ENCODE data around the gene KLF6. TPM values are rescaled to one million over a fixed set of nuclear protein-coding genes. Genes with fewer than 3 reads are reported as not detected.
"Not testable (repeated sequence)": the region's sequence is repeated elsewhere in the genome, so short reads cannot be mapped to it uniquely, and the experiment has no call there.

KLF6 gene
- total RNA-seq, 1 donor from 2014 or later: 142 TPM

DNA sequence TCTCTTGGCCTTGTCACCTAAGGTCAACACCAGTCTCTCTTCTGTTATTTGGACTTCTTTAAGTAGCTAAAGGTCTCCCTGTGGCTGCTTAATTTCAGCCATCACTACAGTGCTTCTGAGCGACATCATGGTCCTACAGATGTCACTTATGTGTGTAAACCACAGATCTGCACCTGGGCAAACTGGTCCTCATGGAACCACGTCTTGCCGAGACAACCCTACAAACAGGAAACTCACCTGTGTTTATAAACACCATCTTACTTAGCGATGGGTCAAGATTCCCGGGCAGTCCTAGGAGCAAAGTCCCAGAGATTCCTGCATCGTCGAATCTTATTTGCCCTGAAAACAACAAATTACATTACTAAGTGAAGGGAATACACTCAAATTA lies 27.8 kb downstream of the KLF6 start:
- DNase-seq (ENCODE audit: low read depth, low spot score): no peak

DNA sequence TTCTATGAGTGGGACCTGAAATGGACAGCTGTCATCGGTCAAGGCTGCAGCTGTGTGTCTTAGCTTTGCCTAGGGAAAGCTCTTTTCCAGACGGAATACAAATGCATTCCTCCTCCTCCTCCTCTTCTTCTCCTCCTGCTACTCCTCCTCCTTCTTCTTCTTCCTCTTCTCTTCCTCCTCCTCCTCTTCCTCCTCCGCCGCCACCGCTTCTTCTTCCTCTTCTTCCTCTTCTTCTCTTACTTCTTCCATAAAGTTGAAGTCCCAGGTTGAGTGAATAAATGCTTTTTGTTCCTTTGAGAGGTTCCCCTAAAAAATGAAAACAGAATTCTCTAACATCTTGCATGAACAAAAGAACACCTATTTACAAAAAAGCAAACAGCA lies 28.7 kb downstream of the KLF6 start:
- no peak for DNase-seq (ENCODE audit: low read depth, low spot score)

DNA sequence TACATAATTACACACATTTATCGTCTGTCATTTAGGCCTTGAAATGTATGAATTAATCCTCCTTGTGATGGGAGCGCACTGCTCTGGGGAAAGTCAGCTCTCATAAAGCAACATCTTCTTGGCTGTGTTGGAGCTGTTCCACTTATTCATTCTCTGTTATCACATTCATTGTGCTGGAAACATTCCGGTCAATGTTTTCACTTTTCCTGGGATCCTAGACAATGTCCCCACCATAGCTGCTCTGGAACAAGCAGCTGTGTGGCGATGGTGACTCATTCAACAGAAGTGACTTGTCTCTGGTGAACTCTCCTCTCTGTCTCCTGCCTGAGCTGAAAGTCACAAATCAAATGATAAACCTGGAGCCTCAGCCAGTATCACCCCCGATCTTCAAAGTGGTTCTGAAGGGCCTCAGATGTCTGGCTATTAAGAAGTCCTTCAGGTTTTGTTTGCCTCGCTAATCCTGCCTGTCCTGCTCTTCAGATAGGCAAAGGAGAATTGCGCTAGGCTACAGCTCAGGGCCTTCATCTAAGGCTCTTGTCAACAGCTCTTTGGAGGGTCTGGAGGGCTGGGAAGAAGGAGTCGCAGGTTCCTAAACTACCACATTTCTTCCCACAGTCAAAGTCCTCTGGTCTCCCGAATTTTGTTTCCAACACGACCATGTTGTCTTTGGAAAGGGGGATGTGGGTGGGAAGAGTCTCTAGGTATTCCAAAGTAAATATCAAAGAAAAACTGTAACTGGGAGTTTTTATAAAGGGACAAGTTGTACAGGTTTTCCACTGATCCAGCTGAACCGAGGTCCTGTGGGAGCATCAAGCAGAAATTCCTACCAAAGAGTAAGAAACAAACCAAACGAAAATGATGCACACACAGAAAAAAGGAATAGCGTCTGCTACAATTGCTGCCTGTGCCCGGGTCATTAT lies 29.3 kb downstream of the KLF6 start:
- DNase-seq (ENCODE audit: low read depth, low spot score): no peak

DNA sequence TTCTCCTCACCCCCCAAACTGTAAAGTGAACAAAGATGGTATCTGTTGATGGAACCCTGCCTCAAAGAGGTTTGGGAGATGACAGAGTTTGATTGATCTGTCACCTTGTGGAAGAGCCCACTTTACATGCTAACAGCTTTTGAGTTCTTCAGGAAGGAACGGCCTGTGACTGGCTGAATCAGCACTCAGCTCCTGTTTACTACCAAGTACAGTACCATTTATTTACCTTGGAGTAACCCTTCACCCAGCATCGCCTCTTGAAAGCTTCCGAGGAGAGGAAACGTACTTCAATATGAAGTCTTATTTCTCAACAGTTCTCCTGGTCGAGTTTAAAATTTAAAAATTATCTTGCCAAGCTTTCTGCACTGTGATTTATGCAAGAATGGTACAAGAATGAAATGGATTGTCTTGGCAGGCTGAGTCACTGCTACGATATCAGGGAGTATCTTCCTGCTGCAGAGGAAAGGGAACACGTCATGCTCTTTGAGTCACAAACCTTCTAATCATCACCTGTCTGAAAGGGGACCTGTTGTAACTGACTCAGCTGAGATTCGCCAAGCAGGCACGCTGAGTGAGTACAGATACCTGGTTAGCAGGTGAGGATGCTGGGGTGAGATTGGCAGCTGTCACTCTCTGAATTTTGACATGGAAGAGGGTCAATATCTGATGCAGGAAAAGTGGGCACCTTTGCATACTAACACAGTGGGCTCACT lies 30.1 kb downstream of the KLF6 start:
- DNase-seq (ENCODE audit: low read depth, low spot score): peak; percentile 86

DNA sequence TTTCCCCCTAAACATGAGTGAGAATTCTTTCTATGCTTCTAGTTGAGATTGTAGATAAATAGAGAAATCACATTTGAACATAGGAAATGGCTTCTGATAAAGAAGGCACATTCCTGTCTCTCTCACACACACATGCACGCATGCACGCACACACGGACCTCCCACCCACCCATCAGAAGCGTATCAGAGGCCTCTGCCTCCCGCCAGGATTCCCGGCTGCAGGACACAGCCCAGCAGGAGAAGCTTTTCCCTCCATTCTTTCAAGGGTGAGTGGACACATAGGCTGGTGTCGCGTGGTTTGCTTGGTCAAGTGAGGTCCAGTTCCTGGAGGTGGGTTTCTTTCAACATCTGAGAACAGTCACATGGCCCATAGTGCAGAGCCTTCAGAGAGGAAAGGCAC lies 34.2 kb downstream of the KLF6 start:
- no peak for DNase-seq (ENCODE audit: low read depth, low spot score)

DNA sequence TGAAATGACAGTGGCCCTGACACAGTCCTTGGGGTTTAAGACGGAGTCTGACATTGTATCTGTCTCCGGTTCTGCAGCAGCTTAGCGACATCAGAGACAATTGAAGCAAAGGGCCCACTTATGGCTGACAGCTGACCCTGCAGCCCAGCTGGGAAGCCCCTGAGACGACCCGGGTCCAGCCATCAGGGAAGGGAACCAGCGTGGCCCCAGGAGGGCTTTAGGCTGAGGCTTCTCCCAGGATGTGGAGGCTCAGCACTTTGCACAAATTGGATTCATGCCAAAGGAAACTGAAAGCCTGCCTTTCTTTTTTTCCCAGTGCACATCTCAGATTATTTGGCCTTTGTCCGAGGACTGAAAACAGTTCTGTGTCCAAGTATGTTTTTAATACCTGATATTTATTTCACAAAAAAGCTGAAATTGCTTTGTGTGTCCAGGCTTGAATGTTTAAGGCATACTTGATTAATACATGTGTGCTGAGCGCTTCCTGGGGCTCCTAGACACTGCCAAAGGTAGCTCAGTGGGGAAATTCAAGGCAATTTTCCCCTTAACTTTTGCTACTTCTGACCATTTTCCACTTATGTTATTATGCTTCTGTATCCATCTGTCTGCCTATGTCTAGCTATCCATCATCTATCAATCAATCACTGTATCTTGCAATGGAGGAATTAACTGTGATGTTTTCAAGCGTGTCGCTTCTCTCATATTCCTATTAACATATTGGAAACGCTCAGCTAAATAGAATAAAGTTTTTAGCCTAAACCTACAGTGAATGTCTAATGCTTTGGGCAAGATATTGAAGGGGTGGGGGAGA lies 34.8 kb downstream of the KLF6 start:
- no peak for DNase-seq (ENCODE audit: low read depth, low spot score)

DNA sequence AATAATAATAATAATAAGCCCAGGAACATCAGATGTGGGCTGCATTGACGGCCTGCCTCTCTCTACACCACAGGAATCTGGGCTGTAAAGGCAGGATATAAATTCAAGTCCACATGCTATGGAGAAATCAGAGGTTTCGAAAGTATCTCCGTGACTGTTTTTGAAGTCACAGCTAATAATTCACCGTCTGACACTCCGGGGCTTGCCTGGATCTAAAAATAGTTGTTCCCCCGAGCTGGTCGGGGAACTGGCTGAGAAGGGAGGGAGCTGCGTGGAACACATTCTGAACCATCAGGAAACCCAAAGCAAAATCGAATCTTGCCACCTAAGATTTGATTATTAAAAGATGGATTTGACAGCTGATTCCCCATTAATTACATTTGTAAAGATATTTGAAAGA lies 35.4 kb downstream of the KLF6 start:
- no peak for DNase-seq (ENCODE audit: low read depth, low spot score)

DNA sequence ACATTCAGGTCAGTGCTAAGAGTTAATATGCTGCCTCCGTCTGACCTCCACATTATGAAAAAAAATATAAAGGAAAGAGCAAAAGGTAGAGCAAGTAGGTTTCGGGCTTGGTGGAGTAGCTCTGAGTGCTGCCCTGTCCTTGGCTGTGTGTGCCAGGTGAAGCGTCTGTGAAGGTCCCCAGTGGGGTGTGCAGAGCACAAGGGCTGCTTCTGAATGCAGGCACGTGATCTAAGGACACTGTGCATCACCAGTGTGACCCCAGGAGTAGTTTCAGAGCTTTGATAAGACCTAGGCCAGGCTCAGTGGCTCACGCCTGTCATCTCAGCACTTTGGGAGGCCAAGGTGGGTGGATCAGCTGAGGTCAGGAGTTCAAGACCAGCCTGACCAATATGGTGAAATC lies 36.0 kb downstream of the KLF6 start:
- DNase-seq (ENCODE audit: low read depth, low spot score): no peak

DNA sequence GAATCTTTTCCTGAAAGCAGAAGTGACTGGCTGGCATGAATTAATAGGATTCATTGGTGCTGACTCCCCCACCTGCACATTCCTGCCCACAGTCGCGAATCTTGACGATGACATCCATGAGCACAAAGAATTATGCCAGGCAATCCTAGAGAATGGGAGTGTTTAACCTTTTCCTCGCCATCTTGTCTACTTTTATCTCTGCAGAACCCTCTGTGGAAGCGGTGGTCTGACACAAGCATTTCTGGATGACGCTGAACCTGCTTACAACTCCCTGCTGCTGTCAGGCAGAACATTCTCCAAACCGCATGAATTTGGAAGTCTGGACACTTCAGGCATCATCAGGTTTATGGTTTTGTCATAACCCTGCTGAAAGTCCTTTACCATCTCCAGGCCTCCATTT lies 36.5 kb downstream of the KLF6 start:
- no peak for DNase-seq (ENCODE audit: low read depth, low spot score)

GRCh38 chr10:3747984-3748383 lies 37.0 kb downstream of the KLF6 start:
- DNase-seq (ENCODE audit: low read depth, low spot score): peak; percentile 37

DNA sequence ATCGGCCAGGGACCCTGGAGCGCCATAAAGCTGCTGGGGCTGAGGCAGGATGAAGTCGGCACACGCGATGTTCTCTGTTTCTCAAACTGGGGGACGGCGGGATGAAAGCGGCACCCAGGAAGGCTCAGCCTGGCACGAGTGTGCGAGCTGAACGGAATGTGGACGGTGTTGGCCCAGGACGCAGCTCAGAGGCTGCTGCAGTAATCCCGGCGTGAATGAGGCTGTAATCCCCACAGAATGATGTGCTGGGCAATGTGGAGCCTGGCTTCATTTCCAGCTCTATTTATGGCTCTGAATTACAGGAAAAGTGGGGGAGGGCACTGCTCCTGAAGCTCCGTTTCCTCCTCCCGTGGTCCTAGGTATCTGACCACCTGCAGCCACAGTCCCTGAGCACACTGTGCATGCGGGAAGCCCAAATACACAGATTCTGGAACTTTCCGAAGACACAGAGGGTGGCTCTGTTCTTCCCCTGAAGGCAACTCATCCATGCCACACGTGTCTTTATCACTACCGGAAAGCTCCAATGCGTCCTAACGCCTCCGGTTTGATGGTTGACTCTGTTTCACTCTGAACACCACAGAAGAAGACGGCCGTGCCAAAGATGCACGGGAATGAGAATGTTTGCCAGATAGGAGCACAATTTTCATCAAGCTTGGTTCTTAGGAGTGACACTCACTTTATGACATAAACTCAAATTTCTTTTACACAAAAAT lies 37.6 kb downstream of the KLF6 start:
- no peak for DNase-seq (ENCODE audit: low read depth, low spot score)

- DNase-seq (ENCODE audit: low read depth, low spot score): no peak
These were observed 38.4 kb downstream of the KLF6 start for GRCh38 chr10:3746634-3747033.

- no peak for DNase-seq (ENCODE audit: low read depth, low spot score)
These were observed 39.5 kb downstream of the KLF6 start for GRCh38 chr10:3745521-3745920.

- DNase-seq (ENCODE audit: low read depth, low spot score): no peak
These were observed 43.1 kb downstream of the KLF6 start for GRCh38 chr10:3741688-3742461.

DNA sequence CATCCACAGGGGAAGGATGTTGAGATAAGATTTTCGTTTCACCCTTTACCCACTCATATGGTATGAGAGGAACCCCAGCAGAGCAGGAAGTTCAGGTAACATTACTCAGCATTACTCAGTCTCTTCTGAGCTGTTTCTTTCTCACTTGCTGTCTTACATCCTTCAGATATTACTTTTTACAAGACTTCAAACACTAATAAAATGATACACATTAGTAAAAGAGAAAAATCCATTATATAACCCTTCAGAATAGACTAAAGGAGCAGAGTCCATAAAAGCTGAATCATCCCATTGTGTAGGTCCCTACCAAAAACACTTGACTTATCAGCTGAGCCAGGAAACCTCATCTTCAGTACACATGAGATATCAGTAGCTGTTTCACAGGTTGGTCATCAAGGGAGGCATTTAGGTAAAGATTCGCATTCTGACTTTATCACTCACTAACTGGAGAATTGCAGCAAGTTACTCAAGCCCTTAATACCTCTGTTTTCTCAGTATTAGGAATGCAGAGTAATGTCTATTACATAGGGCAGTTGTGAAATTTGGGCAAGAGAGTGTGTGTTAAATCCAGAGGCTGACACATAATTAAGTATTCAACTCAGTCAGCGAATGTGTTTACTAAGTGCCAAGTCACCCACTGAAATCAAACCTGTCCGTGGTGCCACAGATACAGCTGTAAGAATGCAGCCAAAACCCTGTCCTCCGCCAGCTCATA lies 44.7 kb downstream of the KLF6 start:
- no peak for DNase-seq (ENCODE audit: low read depth, low spot score)

DNA sequence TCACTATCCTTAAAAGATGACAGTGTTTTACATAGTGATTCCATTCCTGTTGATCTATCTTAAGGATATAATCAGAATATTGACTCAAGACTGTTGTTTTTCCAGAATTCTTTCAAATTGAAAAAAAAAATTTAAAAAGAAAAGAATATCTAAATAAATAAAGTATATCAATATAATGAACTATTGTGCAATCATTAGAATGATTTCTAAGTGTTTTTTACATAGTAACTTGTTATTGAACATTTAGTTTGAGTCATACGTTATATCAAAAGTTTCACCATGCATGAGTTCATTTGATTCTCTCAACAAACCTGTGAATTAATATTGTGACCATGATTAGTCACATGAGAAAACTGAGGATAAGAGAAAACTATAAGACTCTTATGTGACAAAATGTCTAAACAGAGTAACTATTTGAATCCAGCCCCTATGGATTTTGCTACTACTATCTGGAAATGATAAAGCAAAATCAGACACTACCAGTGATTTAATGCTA lies 46.1 kb downstream of the KLF6 start:
- DNase-seq (ENCODE audit: low read depth, low spot score): no peak

DNA sequence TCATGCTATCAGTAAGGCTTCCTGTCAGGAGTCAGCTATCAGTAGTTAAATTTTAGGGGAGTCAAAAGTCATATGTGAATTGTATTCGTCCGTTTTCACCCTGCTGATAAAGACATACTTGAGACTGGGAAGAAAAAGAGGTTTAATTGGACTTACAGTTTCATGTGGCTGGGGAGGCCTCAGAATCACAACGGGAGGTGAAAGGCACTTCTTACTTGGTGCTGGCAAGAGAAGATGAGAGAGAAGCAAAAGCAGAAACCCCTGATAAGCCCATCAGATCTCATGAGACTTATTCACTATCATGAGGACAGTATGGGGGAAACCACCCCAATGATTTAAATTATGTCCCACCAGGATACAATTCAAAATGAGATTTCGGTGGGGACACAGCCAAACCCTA lies 47.1 kb downstream of the KLF6 start:
- no peak for DNase-seq (ENCODE audit: low read depth, low spot score)

DNA sequence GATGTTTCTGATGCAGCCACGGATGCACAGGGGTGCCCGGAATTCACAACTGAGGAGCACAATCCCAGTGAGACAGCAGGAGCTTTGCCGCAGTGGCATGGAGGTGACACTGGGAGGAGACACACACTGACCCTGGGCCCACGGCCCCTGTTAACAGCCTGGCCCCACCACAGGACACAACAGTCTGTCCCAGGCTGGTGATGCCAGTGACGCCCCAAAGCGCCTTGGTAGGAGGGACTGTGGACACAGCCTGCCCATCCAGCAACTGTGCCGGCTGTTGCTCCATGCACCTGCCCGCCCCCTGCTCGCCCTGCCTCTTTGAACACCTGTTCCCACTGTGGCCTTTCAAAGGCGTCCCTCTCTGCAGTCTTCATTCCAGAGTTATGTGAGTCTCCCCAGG lies 49.8 kb downstream of the KLF6 start:
- DNase-seq (ENCODE audit: low read depth, low spot score): no peak

DNA sequence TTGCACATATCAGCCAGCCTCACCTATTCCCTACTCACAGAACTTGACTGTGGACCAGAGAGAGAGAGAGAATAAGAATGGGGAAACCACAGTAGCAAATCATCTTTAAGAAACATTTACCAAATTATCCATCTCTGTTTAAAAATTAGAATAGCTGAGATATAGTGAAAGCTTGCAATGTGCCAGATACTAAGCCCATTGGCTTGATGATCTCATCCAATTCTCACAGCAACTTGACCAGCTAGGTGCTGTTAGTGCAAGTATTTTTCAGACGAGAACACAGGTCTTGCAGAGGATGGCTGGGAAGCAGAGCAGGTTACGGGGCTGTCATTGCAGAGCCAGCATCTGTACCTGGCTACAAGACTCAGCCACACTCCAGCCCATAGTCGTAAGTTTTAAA lies 50.9 kb downstream of the KLF6 start:
- DNase-seq (ENCODE audit: low read depth, low spot score): no peak

GRCh38 chr10:3732183-3732582 lies 52.8 kb downstream of the KLF6 start:
- not testable (repeated sequence) for DNase-seq (ENCODE audit: low read depth, low spot score)

Data from pulmonary artery endothelial cell (primary cell).